CD4-positive, alpha-beta T cell treated with Interleukin-4 for 4 hours (primary cell): ENCODE measurements around the gene DPP8.

ENCODE experiments used
- DNase-seq: peaks from one replicate; pipeline ENCODE4 v3.0.0-alpha.2; 2020

The DPP8 gene

GRCh38 chr15:65423150-65423975, 94.1 kb downstream of the DPP8 start:
- DNase-seq: no peak

DNA sequence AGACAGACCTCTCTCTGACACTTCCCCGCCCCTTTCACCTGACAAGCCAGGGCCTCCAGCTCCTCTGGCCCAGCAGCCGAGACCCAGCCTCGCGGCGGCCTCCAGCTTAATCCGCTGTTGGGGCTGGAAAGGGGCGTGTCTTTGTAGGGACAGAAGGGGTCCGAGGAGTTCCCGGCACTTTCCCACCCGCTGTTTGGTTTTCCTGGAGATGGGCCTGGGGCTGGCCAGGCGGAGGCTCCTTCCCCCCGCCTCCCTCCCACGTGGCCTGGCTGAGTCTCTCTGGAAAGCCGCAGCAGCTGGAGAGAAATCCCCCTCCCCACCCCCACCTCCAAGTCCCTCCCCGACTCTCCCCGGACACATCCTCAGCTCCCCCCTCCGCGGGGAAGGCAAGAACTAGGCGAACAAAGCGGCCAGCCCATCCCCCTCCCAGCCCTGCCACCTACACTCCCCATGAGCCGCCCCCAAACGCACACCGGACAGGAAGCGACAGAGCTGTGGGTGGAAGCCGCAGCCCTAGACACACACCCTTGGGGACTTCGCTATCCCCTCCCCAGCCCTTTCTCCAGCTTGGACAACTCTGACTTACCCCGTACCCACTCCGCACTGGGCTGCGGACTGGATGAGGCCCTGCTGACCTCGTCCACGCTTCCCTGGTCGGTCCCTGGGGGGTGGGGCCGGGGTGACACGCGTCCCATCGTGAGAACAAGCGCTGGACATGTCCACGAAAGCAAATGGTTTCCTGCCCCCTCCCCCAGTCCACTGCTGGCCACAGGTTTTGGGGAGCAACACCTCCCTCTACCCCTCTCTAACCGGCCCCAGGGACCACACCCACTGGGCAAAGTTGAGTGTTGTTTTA, 95.9 kb downstream of the DPP8 start:
- no peak for DNase-seq

GRCh38 chr15:65420975-65421359, 96.5 kb downstream of the DPP8 start:
- no peak for DNase-seq

DNA sequence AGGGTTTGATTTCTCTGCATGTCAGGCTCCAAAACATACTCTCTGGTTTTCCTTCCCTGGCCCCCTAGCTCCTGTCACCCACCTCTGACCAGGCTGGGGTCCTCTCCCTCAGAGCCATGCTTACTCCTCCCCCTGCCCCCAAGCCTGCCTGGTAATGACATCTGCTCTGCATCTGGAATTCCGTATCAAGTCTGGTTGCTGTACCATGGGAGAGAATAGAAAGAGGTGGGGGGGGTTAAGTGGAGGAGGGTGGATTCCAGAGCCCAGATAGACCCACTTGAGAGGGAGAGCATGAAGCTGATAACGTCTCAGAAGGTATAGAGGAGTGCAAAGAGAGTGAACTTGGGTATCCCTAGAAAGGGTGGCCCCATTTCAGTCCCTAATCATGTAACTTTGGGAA, 98.9 kb downstream of the DPP8 start:
- no peak for DNase-seq

GRCh38 chr15:65416845-65417416, 100.6 kb downstream of the DPP8 start:
- no peak for DNase-seq

DNA sequence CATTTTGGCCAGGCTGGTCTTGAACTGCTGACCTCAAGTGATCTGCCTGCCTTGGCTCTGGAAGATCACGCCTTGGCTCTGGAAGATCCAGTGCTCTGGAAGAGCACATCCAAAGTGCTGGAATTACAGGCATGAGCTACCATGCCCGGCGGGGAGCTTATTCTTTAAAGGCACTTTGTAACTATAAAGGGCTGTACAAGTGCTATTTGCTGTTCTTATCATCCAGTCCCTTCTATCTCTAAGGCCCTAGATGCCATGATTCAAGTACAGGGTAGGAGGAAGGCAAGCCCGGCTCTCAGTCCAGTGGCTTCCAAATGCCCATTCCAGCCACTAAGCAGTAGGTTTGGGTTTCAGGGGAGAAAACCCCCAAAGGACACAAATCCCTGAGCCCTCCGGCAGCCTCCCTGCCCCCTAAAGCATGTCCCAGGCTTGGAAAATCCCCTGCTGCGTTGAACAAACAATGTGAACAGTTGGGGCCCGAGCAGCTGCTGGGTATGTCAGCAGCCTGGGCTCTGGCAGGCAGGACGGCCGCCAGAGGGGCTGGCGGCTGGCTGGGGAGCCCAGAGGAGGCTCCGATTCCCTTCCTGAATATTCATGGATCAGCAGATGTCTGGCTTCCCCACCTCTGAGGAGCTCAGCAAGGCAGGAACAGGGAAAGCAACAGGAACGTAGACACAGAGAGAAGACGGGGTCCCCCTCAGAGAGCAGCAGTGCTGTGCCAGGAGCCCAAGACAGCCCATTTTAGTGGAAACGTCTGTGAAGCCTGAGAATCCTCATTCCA, 102.5 kb downstream of the DPP8 start:
- DNase-seq: no peak

DNA sequence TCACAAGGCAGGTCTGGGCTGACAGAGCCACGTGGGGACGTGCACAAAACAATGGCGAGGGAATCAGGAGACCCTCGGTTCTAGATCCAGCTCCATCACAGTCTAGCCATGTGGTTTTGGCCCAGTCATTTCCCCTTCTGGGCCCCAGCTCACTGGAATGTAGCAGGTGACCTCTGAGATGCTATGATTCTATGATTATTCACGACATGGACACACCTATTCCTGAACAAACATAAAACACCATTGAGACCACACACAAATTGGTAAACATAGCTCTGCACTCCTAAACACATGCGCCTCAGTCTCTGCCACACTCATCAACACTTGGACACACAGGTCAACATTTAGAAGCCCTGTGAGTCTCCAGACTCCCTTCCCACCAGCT, 103.7 kb downstream of the DPP8 start:
- no peak for DNase-seq

GRCh38 chr15:65413051-65413759, 104.3 kb downstream of the DPP8 start:
- DNase-seq: no peak

GRCh38 chr15:65412556-65412955, 104.9 kb downstream of the DPP8 start:
- DNase-seq: no peak

- no peak for DNase-seq
Observed at GRCh38 chr15:65411465-65412071, 105.9 kb downstream of the DPP8 start.

- no peak for DNase-seq
Observed at GRCh38 chr15:65410972-65411371, 106.5 kb downstream of the DPP8 start.

GRCh38 chr15:65410036-65410435, 107.5 kb downstream of the DPP8 start:
- no peak for DNase-seq

- no peak for DNase-seq
Observed at GRCh38 chr15:65409036-65409631, 108.4 kb downstream of the DPP8 start.

- DNase-seq: no peak
Observed at GRCh38 chr15:65408324-65409035, 109.0 kb downstream of the DPP8 start.

- no peak for DNase-seq
Observed at GRCh38 chr15:65406424-65407000, 111.0 kb downstream of the DPP8 start.

- DNase-seq: no peak
Observed at GRCh38 chr15:65405791-65406423, 111.6 kb downstream of the DPP8 start.

DNA sequence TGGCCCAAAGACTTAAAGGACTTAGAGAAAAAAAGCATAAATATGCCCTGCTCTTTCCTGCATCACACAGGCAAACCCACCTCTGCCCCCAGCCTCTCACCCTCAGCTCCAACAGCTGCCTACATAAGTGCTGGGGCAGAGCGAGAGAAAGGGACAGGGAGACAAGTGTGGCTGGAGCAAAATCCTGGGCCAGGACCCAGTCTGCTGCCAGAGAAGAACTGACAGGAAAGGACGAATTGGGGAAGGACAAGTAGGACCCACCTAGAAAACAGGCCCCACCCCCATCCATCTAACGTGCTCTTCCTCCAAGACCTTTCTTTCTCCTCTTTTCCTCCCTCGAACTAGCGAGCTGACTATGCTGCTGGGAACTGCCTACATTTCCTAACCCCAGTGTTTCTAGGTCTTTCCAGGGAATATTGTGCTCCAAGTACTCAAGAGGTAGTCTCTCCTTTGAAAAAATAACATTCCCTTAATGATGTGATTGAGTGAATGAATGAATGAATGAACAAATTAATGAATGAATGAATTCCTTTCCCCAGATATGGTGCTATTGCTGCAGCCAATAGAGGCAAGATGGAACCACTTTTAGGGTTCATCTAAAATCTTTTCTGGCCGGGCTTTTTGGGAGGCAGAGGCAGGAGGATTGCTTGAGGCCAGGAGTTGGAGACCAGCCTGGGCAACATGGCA, 113.2 kb downstream of the DPP8 start:
- no peak for DNase-seq

DNA sequence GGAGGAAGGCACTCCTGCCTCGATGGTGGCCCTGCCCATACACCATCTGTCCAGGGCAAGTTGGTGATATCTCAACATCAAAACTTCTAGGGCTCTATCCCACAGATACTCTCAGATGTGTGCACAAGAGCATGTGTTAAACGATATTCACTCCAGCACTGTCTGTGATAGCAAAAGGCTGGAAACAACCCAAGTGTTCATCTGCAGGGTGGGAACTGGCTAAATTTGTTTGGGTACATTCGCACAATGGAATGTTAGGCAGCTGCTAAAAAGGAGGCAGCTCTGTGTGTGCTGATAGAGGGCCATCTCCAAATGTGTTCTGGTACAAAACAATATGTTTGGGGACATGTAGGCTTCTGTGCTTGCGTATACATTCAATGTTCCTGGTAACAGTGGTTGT, 114.5 kb downstream of the DPP8 start:
- no peak for DNase-seq

GRCh38 chr15:65401611-65402240, 115.8 kb downstream of the DPP8 start:
- no peak for DNase-seq
